Esophagus squamous epithelium (tissue), 5 donors: Measurements from ENCODE around the gene HIRA. TPM values are rescaled to one million over a fixed set of nuclear protein-coding genes. Genes with fewer than 3 reads are reported as not detected.

Experiments
- DNase-seq: peaks from one replicate; lab custom pipeline; 2025; lab: John Stamatoyannopoulos, UW
- H3K27ac ChIP-seq, 4 donors: fragments of 200-600 bp; sonication (generic); one replicate each; pipeline ENCODE4 v1.5.1; 2016 to 2019; ENCODE audit warnings: mild to moderate bottlenecking in 1 of 4
- H3K27me3 ChIP-seq, 4 donors: fragments of 200-600 bp; sonication (generic); 1 replicate in 3 of 4; 2 replicates in 1 of 4; pipeline versions ENCODE4 v1.5.1 to v1.6.0; 2017 to 2021; ENCODE audit warnings: antibody characterized with exemption in 1 of 4
- H3K36me3 ChIP-seq, 3 donors: fragments of 200-600 bp; sonication (generic); one replicate each; pipeline ENCODE4 v1.5.1; 2016 to 2019
- H3K4me1 ChIP-seq, 3 donors: fragments of 200-600 bp; sonication (generic); one replicate each; pipeline ENCODE4 v1.5.1; 2017 to 2019
- H3K4me3 ChIP-seq, 4 donors: fragments of 200-600 bp; sonication (generic); 1 replicate in 3 of 4; 2 replicates in 1 of 4; pipeline ENCODE4 v1.5.1; 2016 to 2019; ENCODE audit warnings: mild to moderate bottlenecking in 2 of 4, moderate library complexity in 1 of 4
- H3K9me3 ChIP-seq, 3 donors: fragments of 200-600 bp; sonication (generic); one replicate each; pipeline ENCODE4 v1.5.1; 2016 to 2019
- POLR2A ChIP-seq, 4 donors: fragments of 450-650 bp; IDR thresholded peaks; one replicate each; pipeline ENCODE4 v1.6.1; 2017; ENCODE audit warnings: antibody characterized with exemption in 4 of 4, mild to moderate bottlenecking in 4 of 4, moderate library complexity in 3 of 4
- WGBS, 2 donors: methylation state at CpG; one replicate each; pipeline ENCODE4 v1.1.5; 2018; 5-methylcytosine and 5-hydroxymethylcytosine counted together
- intact Hi-C: fragments of 100-400 bp; cut with DNase I; formaldehyde crosslinking; loops from one replicate; pipeline ENCODE4 v1.15.0; 2022
- total RNA-seq, 4 donors: library from RNA; depleted of rRNA; stranded (reverse); fragments of >200 nt; gene quantifications; one replicate each; pipeline ENCODE4 v1.1.0, GENCODE V29; 2016
- TF ChIP-seq, protein P1 (sequence below), 6 experiments: fragments of 450-650 bp in 4 of 6; fragments of 200-600 bp in 2 of 6; sonication (generic) in 2 of 6; IDR thresholded peaks; one replicate each; pipeline ENCODE4 v1.5.1; 2016 to 2019; ENCODE audit warnings: antibody characterized with exemption in 6 of 6, mild to moderate bottlenecking in 4 of 6, moderate library complexity in 4 of 6
- donor health status: DM: yes; HTN: yes; CAD: no.

HIRA gene
- total RNA-seq, 4 donors from 2014 or later = 11.2 to 19.8 (median 14.4) TPM

GRCh38 chr22:19387038-19387437 is 44.5 kb downstream of the HIRA start:
- intact Hi-C loops = no loop called here
- H3K4me3 ChIP-seq = no peak overlapping the region
- no peaks in the 10 kb centered on the region for H3K4me1 ChIP-seq
- peaks cover 22 to 100% (median 39%) of the 10 kb centered on the region in 3 donors for H3K36me3 ChIP-seq
- no peaks in the 10 kb centered on the region for H3K9me3 ChIP-seq
- 64 to 79% methylated on average over 2 of the region's 2 CpGs for WGBS, 2 donors
- H3K27ac ChIP-seq = no peak overlapping the region
- TF ChIP-seq, protein P1, sequence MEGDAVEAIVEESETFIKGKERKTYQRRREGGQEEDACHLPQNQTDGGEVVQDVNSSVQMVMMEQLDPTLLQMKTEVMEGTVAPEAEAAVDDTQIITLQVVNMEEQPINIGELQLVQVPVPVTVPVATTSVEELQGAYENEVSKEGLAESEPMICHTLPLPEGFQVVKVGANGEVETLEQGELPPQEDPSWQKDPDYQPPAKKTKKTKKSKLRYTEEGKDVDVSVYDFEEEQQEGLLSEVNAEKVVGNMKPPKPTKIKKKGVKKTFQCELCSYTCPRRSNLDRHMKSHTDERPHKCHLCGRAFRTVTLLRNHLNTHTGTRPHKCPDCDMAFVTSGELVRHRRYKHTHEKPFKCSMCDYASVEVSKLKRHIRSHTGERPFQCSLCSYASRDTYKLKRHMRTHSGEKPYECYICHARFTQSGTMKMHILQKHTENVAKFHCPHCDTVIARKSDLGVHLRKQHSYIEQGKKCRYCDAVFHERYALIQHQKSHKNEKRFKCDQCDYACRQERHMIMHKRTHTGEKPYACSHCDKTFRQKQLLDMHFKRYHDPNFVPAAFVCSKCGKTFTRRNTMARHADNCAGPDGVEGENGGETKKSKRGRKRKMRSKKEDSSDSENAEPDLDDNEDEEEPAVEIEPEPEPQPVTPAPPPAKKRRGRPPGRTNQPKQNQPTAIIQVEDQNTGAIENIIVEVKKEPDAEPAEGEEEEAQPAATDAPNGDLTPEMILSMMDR (IDR thresholded peaks at IDR 0.05) = no peak
- TF ChIP-seq POLR2A (IDR thresholded peaks at IDR 0.05) = no peak
- H3K27me3 ChIP-seq = no peaks in the 10 kb centered on the region
- DNase-seq = no peak

- no peaks in the 10 kb centered on the region for H3K27me3 ChIP-seq
- no peak for DNase-seq
- intact Hi-C loops = no loop called here
- no peaks in the 10 kb centered on the region for H3K9me3 ChIP-seq
- 87 to 100% methylated on average over 2 of the region's 2 CpGs for WGBS, 2 donors
- no peak overlapping the region for H3K27ac ChIP-seq
- no peak overlapping the region for H3K4me3 ChIP-seq
- H3K36me3 ChIP-seq = peaks cover 22 to 100% (median 39%) of the 10 kb centered on the region in 3 donors
- H3K4me1 ChIP-seq = no peaks in the 10 kb centered on the region
- TF ChIP-seq POLR2A (IDR thresholded peaks at IDR 0.05) = no peak
- TF ChIP-seq, protein P1 (IDR thresholded peaks at IDR 0.05) = no peak
Observed at GRCh38 chr22:19386248-19386647, 45.3 kb downstream of the HIRA start.

DNA sequence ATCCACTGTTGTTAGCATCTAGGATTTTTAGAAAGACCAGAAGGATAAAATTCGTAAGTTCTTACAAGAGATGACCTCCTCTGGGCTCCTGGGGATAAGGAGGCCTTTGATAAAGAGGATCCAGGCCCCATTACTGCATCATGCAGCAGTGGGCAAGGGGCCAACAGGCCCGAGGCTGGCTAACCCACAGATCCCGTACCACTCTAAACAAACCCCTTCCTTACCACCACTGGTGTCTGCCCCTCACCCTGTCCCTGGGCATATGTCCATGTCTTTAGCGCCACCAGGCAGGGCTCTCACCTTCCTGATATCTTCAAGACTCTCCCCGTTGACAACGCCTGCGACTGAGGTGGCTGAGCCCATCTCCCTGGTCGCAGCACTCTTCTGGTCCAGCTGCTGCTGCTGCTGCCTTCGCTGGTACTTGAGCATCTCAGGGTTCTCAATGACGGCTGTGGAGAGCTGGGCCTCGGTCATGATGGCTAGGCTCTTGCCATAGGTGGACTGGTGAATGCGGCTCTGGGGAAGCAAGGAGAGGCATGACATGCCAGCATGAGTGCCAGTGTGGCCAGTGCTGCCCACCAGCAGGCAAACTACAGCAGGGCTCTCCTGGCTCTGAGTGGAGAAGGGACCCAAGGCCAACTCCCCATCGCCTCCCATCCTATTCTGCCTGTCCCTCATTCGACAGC is 46.2 kb downstream of the HIRA start:
- 91 to 95% methylated on average over 5 to 7 of the region's 14 CpGs for WGBS, 2 donors
- H3K4me3 ChIP-seq = no peak overlapping the region
- H3K36me3 ChIP-seq = peaks cover 22 to 100% (median 39%) of the 10 kb centered on the region in 3 donors
- H3K27ac ChIP-seq = no peak overlapping the region
- H3K9me3 ChIP-seq = no peaks in the 10 kb centered on the region
- H3K27me3 ChIP-seq = no peaks in the 10 kb centered on the region
- TF ChIP-seq, protein P1 (IDR thresholded peaks at IDR 0.05) = no peak
- no peak for TF ChIP-seq POLR2A (IDR thresholded peaks at IDR 0.05)
- H3K4me1 ChIP-seq = no peaks in the 10 kb centered on the region
- intact Hi-C loops = no loop called here
- no peak for DNase-seq

DNA sequence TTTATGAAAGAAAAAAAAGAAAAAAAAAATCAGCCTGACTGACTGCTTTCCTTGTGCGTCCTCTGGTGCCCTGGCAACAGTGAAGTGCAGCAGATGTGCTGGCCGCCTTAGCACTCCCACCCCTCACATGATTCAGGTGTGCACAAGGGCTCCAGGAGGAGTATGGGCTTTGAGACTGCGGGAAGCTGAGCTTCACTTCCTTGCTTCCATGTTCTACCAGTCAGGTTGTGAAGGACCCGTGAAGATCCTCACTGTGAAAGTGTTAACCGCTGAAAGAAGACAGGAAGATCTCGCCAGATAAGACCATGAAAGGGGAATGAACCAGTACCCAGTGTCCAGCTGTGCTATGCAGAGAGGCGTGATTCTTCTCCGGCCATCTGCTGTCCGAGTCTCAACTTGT is 48.2 kb downstream of the HIRA start:
- no peaks in the 10 kb centered on the region for H3K9me3 ChIP-seq
- no peak overlapping the region for H3K27ac ChIP-seq
- TF ChIP-seq, protein P1 (IDR thresholded peaks at IDR 0.05) = no peak
- no peak for TF ChIP-seq POLR2A (IDR thresholded peaks at IDR 0.05)
- WGBS, 2 donors = 81 to 82% methylated on average over 9 of the region's 9 CpGs
- intact Hi-C loops = no loop called here
- no peak overlapping the region for H3K4me3 ChIP-seq
- H3K36me3 ChIP-seq = peaks cover 20 to 97% (median 33%) of the 10 kb centered on the region in 3 donors
- no peaks in the 10 kb centered on the region for H3K27me3 ChIP-seq
- no peaks in the 10 kb centered on the region for H3K4me1 ChIP-seq
- no peak for DNase-seq

GRCh38 chr22:19382240-19382639 is 49.3 kb downstream of the HIRA start:
- Histone ChIP-seq H3K9me3 (no peaks in the 10 kb centered on the region), H3K36me3 (peaks cover 14 to 97% (median 34%) of the 10 kb centered on the region in 3 donors), H3K4me3 (no peak overlapping the region), H3K27me3 (no peaks in the 10 kb centered on the region), H3K27ac (no peak overlapping the region), H3K4me1 (no peaks in the 10 kb centered on the region)
- DNase-seq = no peak
- intact Hi-C loops = no loop called here
- 91 to 92% methylated on average over 5 of the region's 5 CpGs for WGBS, 2 donors
- TF ChIP-seq, protein P1 (IDR thresholded peaks at IDR 0.05) = no peak
- TF ChIP-seq POLR2A (IDR thresholded peaks at IDR 0.05) = no peak
